ENCODE measurements around the gene DEUP1. TPM values are rescaled to one million over a fixed set of nuclear protein-coding genes. Genes with fewer than 3 reads are reported as not detected.

Gene DEUP1
- total RNA-seq, 4 donors from 2014 or later, result not detected

GRCh38 chr11:93359396-93359795 lies 28.9 kb downstream of the DEUP1 start:
- TF ChIP-seq CTCF (IDR thresholded peaks at IDR 0.05; ENCODE audit: low read depth), result no peak

GRCh38 chr11:93361435-93361834 lies 30.9 kb downstream of the DEUP1 start:
- no peak for TF ChIP-seq CTCF (IDR thresholded peaks at IDR 0.05; ENCODE audit: low read depth)

- TF ChIP-seq CTCF (IDR thresholded peaks at IDR 0.05; ENCODE audit: low read depth), result no peak
These were observed 37.5 kb downstream of the DEUP1 start for GRCh38 chr11:93368022-93368421.

GRCh38 chr11:93370260-93370659 lies 39.7 kb downstream of the DEUP1 start:
- no peak for TF ChIP-seq CTCF (IDR thresholded peaks at IDR 0.05; ENCODE audit: low read depth)

GRCh38 chr11:93389737-93390136 lies 59.2 kb downstream of the DEUP1 start:
- TF ChIP-seq CTCF (IDR thresholded peaks at IDR 0.05; ENCODE audit: low read depth), result no peak

- no peak for TF ChIP-seq CTCF (IDR thresholded peaks at IDR 0.05; ENCODE audit: low read depth)
These were observed 62.3 kb downstream of the DEUP1 start for GRCh38 chr11:93392867-93393266.

GRCh38 chr11:93393386-93393785 lies 62.8 kb downstream of the DEUP1 start:
- no peak for TF ChIP-seq CTCF (IDR thresholded peaks at IDR 0.05; ENCODE audit: low read depth)

Data from subcutaneous adipose tissue (tissue), 4 donors.